Panc1 (cell line): ENCODE measurements around the gene MRM3. TPM values are rescaled to one million over a fixed set of nuclear protein-coding genes. Genes with fewer than 3 reads are reported as not detected.

Source experiments
- ATAC-seq: fragments of 200-7000 bp; cut with Tn5 transposase; 2 replicates; pipeline ENCODE4 v1.9.1; 2020; ENCODE audit warnings: mild to moderate bottlenecking, moderate library complexity
- BruUV-seq: library from RNA; stranded (reverse); fragments of 400-500 nt; replicated peaks from 2 replicates; lab custom pipeline; 2021; lab: Mats Ljungman, UMichigan
- CTCF ChIA-PET: fragments of 300-600 bp; sonication (Branson Sonifier 250); formaldehyde crosslinking; loops from one replicate; lab custom pipeline; 2022; ENCODE audit warnings: antibody characterized with exemption; lab: Charles Lee
- POLR2A ChIA-PET: fragments of 300-600 bp; sonication (Branson Sonifier 250); formaldehyde crosslinking; loops from one replicate; lab custom pipeline; 2022; ENCODE audit warnings: antibody characterized with exemption; lab: Charles Lee
- DNase-seq: peaks from one replicate; pipeline ENCODE4 v3.0.0-alpha.2; 2010; ENCODE audit warnings: low read depth, low spot score
- H3K27ac ChIP-seq: 2 replicates; pipeline ENCODE4 v1.5.1; 2011; ENCODE audit warnings: mild to moderate bottlenecking, low read length, inconsistent platforms
- H3K27me3 ChIP-seq: fragments of 200-500 bp; sonication (Bioruptor generic); 2 replicates; pipeline ENCODE4 v1.6.0; 2014; ENCODE audit warnings: low read length, inconsistent platforms; ENCODE audit not compliant: control insufficient read depth, insufficient read depth
- H3K36me3 ChIP-seq: fragments of 200-500 bp; sonication (Bioruptor generic); 2 replicates; pipeline ENCODE4 v1.5.1; 2014; ENCODE audit warnings: inconsistent platforms, mild to moderate bottlenecking, low read length, moderate library complexity; ENCODE audit not compliant: control insufficient read depth, insufficient read depth
- H3K4me1 ChIP-seq: 2 replicates; pipeline ENCODE4 v1.5.1; 2011; ENCODE audit warnings: inconsistent platforms, mild to moderate bottlenecking, low read length, moderate library complexity; ENCODE audit not compliant: control insufficient read depth, insufficient read depth
- H3K4me3 ChIP-seq, 2 experiments: 2 replicates each; pipeline ENCODE4 v1.5.1; 2011 to 2012; ENCODE audit warnings: low read depth in 2 of 2, low read length in 2 of 2, mild to moderate bottlenecking in 2 of 2, inconsistent platforms in 1 of 2, moderate library complexity in 1 of 2
- H3K9me3 ChIP-seq: fragments of 200-500 bp; sonication (Bioruptor generic); 2 replicates; pipeline ENCODE4 v1.5.1; 2014; ENCODE audit warnings: low read depth, mild to moderate bottlenecking, inconsistent platforms, low read length, moderate library complexity; ENCODE audit not compliant: control insufficient read depth, insufficient read depth
- CTCF ChIP-seq: fragments of 450-650 bp; IDR thresholded peaks from 2 replicates; pipeline ENCODE4 v1.5.1; 2017; ENCODE audit warnings: mild to moderate bottlenecking
- POLR2AphosphoS5 ChIP-seq: IDR thresholded peaks from 2 replicates; pipeline ENCODE4 v1.6.1; 2012; ENCODE audit warnings: mild to moderate bottlenecking, low read depth, low read length, moderate library complexity
- REST ChIP-seq, 2 experiments: IDR thresholded peaks; 2 replicates each; pipeline ENCODE4 v1.6.1; 2011 to 2012; ENCODE audit warnings: low read depth in 2 of 2, control low read depth in 1 of 2, low read length in 1 of 2, mild to moderate bottlenecking in 1 of 2, moderate library complexity in 1 of 2; ENCODE audit not compliant: insufficient read depth in 1 of 2
- SIN3A ChIP-seq: IDR thresholded peaks from 2 replicates; pipeline ENCODE4 v1.6.1; 2012; ENCODE audit warnings: low read depth, mild to moderate bottlenecking, low read length, moderate library complexity, borderline replicate concordance; ENCODE audit not compliant: insufficient read depth
- TCF7L2 ChIP-seq: IDR thresholded peaks from 2 replicates; pipeline ENCODE4 v1.6.1; 2011; ENCODE audit warnings: mild to moderate bottlenecking, low read depth, low read length, inconsistent platforms
- in situ Hi-C: cut with HindIII; loops from 2 replicates; pipeline ENCODE4 v1.10.0; 2016; ENCODE audit warnings: low sequenced_read_pairs, low pct_unique_long_range_greater_than_20kb
- intact Hi-C: fragments of 100-400 bp; cut with micrococcal nuclease; formaldehyde crosslinking; loops from one replicate; pipeline ENCODE4 v1.10.0; 2022; ENCODE audit not compliant: unreplicated experiment
- total RNA-seq: library from RNA; stranded (reverse); gene quantifications from one replicate; pipeline ENCODE4 v1.2.1, GENCODE V29; 2021; ENCODE audit not compliant: unreplicated experiment

Gene MRM3
- total RNA-seq, 1 experiment from 2014 or later = 13.4 TPM

GRCh38 chr17:750431-751037, 31.6 kb upstream of the MRM3 start:
- Histone ChIP-seq H3K4me1 (peaks cover 4% of the 10 kb centered on the region), H3K36me3 (peaks cover 12% of the 10 kb centered on the region), H3K4me3 (peak overlapping the region; percentile 76 to 83), H3K27me3 (no peaks in the 10 kb centered on the region), H3K27ac (peak overlapping the region; percentile 81), H3K9me3 (no peaks in the 10 kb centered on the region)
- POLR2A ChIA-PET = no interaction called here
- no peak for DNase-seq
- no TSS peak for BruUV-seq
- CTCF ChIA-PET = no interaction called here
- ATAC-seq = no peak
- no peak for TF ChIP-seq TCF7L2
- TF ChIP-seq POLR2AphosphoS5 = no peak
- no peak for TF ChIP-seq SIN3A
- TF ChIP-seq CTCF = no peak
- TF ChIP-seq REST (IDR thresholded peaks at IDR 0.05; ENCODE audit: insufficient read depth in 1 of 2, low read depth in 2 of 2, low read length in 1 of 2) = no peak
- in situ Hi-C loops = no loop called here
- intact Hi-C loops = no loop called here

- peak; percentile 51 for ATAC-seq
- no TSS peak for BruUV-seq
- POLR2A ChIA-PET = no interaction called here
- DNase-seq = no peak
- H3K27me3 ChIP-seq = no peaks in the 10 kb centered on the region
- no peaks in the 10 kb centered on the region for H3K9me3 ChIP-seq
- peak overlapping the region; percentile 81 for H3K27ac ChIP-seq
- TF ChIP-seq SIN3A = no peak
- no peak for TF ChIP-seq TCF7L2
- TF ChIP-seq POLR2AphosphoS5 = no peak
- TF ChIP-seq CTCF = no peak
- no peak for TF ChIP-seq REST (IDR thresholded peaks at IDR 0.05; ENCODE audit: insufficient read depth in 1 of 2, low read depth in 2 of 2, low read length in 1 of 2)
- H3K4me1 ChIP-seq = peaks cover 4% of the 10 kb centered on the region
- CTCF ChIA-PET = no interaction called here
- H3K4me3 ChIP-seq = peak overlapping the region; percentile 76 to 83
- intact Hi-C loops (no loop called here), in situ Hi-C loops (no loop called here)
- peaks cover 6% of the 10 kb centered on the region; the same call in 1 of the 2 replicates for H3K36me3 ChIP-seq
These were observed 30.7 kb upstream of the MRM3 start for GRCh38 chr17:751269-752001.
